ENCODE measurements around the gene LTK.

DNA sequence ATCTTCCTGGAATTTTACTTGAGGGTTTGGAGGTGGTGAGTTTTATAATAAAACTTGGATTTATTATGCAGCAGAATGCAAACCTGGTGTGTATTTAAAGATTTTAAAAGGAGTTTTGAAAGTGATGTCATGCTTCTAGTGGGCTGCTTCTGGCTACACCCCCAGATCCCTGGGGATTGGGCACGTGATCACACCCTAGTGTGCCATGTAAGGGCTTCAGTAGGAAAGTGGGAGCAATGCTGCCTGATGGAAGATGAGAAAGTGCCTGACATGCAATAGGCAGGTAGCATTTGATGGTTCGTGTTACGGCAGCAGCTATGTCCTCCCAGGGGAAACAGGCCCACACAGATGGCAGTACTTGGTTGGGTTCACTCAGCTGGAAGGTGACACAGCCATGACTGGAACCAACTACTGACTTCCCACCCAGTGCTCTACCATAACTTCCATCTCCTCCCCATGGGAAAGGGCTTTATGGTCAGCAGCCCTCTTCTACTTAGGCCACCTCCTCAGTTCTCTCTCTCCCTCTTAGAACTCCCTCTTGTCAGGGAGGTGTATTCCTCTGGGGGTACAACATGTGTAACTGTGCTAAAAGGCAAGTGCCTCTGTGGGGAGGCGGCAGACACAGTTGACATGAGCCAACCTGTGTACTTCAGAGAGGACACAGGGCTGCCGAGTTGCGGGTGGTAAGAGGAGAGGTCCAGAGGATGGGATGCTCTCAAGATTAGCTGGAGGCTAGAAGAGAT, 14.3 kb downstream of the LTK start:
- TF ChIP-seq CREB1 (IDR thresholded peaks at IDR 0.05; ENCODE audit: low read depth) (no peak), TAF1 (IDR thresholded peaks at IDR 0.05; ENCODE audit: low read depth) (no peak), FOXM1 (IDR thresholded peaks at IDR 0.05; ENCODE audit: borderline replicate concordance, low read depth) (no peak), NFIC (IDR thresholded peaks at IDR 0.05) (no peak), EP300 (IDR thresholded peaks at IDR 0.05; ENCODE audit: borderline replicate concordance) (no peak), TCF12 (IDR thresholded peaks at IDR 0.05; ENCODE audit: low read depth) (no peak), RAD21 (IDR thresholded peaks at IDR 0.05; ENCODE audit: low read depth) (no peak), EGR1 (IDR thresholded peaks at IDR 0.05) (no peak), YY1 (IDR thresholded peaks at IDR 0.05; ENCODE audit: low read depth) (no peak), CEBPB (IDR thresholded peaks at IDR 0.05) (no peak), ZBTB7A (IDR thresholded peaks at IDR 0.05; ENCODE audit: low read depth) (no peak)
- TF ChIP-seq, protein P1, sequence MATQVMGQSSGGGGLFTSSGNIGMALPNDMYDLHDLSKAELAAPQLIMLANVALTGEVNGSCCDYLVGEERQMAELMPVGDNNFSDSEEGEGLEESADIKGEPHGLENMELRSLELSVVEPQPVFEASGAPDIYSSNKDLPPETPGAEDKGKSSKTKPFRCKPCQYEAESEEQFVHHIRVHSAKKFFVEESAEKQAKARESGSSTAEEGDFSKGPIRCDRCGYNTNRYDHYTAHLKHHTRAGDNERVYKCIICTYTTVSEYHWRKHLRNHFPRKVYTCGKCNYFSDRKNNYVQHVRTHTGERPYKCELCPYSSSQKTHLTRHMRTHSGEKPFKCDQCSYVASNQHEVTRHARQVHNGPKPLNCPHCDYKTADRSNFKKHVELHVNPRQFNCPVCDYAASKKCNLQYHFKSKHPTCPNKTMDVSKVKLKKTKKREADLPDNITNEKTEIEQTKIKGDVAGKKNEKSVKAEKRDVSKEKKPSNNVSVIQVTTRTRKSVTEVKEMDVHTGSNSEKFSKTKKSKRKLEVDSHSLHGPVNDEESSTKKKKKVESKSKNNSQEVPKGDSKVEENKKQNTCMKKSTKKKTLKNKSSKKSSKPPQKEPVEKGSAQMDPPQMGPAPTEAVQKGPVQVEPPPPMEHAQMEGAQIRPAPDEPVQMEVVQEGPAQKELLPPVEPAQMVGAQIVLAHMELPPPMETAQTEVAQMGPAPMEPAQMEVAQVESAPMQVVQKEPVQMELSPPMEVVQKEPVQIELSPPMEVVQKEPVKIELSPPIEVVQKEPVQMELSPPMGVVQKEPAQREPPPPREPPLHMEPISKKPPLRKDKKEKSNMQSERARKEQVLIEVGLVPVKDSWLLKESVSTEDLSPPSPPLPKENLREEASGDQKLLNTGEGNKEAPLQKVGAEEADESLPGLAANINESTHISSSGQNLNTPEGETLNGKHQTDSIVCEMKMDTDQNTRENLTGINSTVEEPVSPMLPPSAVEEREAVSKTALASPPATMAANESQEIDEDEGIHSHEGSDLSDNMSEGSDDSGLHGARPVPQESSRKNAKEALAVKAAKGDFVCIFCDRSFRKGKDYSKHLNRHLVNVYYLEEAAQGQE (IDR thresholded peaks at IDR 0.05; ENCODE audit: low read depth): no peak
- TF ChIP-seq, protein P2, sequence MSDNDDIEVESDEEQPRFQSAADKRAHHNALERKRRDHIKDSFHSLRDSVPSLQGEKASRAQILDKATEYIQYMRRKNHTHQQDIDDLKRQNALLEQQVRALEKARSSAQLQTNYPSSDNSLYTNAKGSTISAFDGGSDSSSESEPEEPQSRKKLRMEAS (IDR thresholded peaks at IDR 0.05): no peak
- TF ChIP-seq, protein P3, sequence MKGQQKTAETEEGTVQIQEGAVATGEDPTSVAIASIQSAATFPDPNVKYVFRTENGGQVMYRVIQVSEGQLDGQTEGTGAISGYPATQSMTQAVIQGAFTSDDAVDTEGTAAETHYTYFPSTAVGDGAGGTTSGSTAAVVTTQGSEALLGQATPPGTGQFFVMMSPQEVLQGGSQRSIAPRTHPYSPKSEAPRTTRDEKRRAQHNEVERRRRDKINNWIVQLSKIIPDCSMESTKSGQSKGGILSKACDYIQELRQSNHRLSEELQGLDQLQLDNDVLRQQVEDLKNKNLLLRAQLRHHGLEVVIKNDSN (IDR thresholded peaks at IDR 0.05): no peak

All from Ishikawa (cell line).